ENCODE measurements around the gene HCRTR2.
"Not testable (repeated sequence)": the region's sequence is repeated elsewhere in the genome, so short reads cannot be mapped to it uniquely, and the experiment has no call there.

The HCRTR2 gene

DNA sequence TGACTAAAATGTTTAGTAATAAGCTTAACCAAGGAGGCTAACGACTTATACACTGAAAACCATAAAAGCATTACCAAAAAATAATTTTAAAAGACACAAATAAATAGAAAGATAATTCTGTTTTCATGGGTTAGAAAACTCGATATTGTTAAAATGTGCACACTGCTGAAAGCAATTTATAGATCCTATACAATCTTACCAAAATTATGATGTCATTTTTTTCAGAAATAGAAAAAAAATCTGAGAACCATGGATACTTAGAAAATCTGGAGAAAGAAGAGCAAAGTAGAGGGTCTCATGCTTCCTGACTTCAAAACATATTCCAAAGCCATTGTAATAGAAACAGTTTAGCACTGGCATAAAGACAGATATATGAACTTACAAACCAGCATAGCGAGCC, 46.6 kb downstream of the HCRTR2 start:
- DNase-seq (ENCODE audit: low spot score), result no peak

DNA sequence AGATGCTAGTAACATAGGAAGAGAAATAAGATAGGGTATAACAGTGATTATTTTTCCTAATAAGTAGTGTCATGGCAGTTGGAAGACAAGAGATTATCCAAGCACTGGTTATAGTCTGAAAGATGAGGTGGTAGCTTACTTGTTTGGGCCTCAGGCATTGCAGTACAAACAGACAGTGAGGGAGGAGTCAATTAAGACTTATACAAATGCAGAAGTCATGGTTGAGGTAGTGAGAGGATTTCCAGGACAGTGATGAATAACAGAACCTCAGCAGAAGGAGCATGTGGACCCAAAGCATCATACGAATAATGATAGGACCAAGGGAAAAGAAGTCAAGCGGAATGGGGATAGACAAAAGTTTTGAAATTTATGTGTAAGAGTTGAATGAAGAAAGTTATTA, 53.5 kb downstream of the HCRTR2 start:
- DNase-seq (ENCODE audit: low spot score), result no peak

DNA sequence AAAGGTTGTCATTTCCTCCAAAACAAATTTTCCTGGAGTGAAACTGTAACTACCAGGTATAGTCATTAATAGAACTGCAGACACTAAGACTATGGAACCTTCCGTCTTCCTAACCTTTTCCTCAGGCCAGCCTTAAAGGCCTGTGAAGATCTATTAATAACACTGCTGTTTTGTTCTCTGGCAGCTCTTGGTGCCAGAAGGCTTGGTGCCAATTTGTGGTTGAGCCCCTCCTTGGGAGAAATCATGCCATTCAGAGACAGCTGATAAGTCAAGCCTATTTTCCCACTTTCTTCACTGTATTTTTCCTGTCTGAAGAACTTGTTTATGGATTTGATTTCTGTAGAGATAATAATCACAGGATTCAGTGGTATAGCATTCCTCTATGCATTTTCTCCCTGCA, 64.8 kb downstream of the HCRTR2 start:
- no peak for DNase-seq (ENCODE audit: low spot score)

DNA sequence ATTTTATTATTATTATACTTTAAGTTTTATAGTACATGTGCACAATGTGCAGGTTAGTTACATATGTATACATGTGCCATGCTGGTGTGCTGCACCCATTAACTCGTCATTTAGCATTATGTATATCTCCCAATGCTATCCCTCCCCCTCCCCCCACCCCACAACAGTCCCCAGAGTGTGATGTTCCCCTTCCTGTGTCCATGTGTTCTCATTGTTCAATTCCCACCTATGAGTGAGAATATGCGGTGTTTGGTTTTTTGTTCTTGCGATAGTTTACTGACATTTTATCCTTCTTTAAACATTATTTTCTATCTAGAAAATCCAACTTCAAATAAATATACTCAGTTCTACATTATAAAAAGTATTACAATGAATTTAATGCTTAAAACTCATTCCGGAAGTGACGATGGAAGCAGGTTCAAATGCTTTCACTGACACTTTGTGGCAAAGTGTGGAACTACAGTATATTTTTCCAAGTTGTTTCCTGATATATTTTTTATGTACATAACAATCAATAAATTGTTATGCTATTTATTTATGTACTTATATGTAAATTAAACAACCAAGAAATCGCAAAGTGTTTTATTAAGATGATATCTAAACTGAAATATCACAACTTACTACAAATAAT, 66.8 kb downstream of the HCRTR2 start:
- DNase-seq (ENCODE audit: low spot score), result peak; percentile 38

DNA sequence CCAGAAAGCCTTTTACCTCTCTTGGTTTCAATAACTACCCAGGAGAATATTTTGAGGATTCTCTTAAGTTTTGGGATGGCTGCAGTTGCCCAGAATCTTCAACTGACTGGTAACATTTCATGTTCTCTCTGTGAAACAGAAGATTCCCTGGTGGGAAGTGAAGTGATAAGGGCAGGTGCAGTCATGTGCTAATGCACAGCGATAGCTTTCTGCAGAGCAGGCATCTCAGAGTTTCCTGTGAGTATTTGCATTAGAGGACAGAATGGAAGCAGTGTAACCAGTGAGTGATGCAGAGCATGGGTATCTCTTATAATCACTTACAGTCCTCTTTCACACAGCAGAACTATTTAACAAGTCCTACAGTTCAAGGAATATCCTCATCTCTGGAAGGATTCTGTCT, 76.1 kb downstream of the HCRTR2 start:
- no peak for DNase-seq (ENCODE audit: low spot score)

DNA sequence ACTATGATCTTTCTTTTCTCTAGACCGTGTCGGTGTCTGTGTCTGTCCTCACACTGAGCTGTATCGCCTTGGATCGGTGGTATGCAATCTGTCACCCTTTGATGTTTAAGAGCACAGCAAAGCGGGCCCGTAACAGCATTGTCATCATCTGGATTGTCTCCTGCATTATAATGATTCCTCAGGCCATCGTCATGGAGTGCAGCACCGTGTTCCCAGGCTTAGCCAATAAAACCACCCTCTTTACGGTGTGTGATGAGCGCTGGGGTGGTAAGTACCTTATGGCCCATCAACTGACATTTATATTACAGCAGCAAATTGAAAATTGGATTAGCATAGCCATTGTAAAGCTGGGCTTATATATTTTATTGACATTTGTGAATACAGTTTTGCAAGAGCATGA, 80.8 kb downstream of the HCRTR2 start:
- no peak for DNase-seq (ENCODE audit: low spot score)

DNA sequence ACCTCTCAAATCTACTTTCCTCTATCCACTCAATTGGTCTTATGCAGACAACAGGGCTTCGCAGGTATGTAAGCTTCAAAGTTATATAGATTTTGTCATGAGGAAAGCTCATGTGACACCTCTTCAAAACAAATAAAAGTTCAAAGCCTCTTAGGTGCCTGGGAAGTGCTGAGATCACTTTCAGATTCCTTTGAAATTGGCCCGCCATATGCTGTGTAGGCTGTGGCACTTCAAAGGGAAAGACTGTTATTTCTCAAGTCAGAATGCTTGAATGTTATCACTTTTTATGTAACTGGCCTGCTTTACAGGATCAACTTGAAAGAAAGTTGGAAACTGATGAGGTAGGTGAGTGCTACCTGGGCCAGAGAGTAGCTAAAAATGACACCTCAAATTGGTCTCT, 85.9 kb downstream of the HCRTR2 start:
- no peak for DNase-seq (ENCODE audit: low spot score)

DNA sequence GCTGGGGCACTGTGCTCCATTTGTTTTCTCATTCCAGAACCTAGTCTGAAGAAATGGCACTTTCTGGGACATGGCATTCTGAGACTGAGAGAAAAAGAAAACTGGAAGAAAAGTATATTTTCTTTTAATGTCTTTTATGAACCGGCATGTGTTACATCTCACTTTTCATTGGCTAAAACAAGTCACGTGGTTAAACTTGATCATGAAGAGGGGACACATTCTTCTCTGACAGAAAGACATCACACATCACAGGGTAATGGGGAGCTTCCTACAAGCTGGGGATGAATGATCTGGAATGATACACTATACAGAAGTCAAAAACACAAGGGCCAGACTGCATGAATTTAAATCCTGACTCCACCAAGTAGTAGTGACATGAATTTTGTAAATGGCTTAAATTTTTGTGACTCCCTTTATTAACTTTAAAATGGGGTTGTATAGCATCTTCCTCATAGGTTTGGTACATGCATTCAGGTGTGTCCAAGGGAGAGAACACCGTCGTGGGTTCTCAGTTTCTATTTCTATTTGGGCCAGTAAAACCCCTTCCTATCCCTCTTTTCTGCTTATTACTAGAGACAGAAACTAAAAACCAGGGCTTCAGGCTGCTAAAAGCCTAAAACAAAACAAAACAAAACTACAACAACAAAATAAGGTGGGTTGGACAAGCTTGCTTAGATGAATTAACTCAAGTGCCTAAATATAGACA, 91.2 kb downstream of the HCRTR2 start:
- no peak for DNase-seq (ENCODE audit: low spot score)

DNA sequence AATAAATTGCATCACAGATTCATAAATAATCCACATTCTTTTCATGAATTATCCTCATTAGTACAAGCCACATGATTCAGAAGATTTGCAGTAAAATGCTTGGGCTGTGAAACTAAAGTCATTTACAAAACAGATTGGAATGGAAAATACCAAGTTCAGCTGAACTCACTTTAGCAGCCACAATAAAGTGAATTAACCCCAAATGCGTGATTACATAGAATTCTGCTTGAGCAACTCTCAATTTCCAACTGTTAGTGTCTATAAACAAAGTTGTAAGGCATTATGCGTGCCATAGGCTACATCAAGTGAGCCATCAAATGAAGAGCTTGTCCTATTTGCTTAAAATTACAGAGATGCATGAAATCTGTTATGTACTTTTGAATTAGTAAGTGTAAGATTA, 92.6 kb downstream of the HCRTR2 start:
- DNase-seq (ENCODE audit: low spot score), result no peak

DNA sequence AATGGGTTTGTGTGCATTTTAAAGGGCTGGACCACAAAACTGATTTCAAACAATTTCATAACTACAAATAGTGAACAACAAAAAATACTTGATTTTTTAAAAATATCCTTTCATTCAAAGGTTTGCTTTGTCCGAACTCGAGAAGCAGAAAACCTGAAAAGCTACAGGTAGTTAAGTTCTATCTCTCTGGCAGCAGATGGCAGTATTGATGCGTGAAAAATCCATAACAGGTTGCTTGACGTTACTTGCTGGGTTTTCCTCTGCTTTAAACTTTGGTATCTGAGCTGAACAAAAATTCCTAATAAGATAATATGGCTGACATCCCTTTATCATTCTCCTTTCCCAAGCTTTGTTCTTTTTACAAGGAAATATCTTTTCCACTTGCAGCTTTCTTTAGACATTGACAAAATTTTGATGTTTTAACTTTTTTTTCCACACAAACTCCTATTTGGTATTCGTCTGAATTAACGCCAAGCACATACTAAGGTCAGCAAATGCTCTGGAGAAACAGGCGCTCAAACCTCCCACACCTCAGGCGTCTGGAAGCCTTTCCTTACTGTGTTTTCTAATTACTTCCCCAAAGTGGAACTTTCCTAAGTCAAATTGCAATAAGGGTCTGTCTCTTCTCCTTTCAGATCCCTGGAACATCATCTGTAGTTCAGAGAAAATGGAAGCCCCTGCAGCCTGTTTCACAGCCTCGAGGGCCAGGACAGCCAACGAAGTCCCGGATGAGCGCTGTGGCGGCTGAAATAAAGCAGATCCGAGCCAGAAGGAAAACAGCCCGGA, 102.6 kb downstream of the HCRTR2 start:
- DNase-seq (ENCODE audit: low spot score), result peak; percentile 64

DNA sequence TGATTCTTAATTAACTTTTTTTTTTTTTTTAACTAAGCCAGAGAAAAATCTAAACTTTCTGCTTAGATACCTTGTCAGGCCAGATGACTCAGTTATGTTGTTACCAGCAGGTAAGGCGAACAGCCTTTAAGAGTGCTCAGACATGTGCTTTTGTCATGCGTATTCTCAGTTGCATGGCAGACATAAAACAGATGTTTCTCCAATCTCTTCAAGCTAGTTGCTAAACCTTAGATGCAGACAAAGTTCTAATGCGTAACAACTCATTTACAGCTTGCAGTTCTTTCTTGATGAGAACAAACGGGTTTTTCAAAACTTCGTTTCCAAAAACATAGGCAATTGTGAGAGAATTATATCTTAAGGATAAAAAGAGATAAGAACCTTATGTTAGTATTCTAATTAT, 103.3 kb downstream of the HCRTR2 start:
- DNase-seq (ENCODE audit: low spot score), result no peak

DNA sequence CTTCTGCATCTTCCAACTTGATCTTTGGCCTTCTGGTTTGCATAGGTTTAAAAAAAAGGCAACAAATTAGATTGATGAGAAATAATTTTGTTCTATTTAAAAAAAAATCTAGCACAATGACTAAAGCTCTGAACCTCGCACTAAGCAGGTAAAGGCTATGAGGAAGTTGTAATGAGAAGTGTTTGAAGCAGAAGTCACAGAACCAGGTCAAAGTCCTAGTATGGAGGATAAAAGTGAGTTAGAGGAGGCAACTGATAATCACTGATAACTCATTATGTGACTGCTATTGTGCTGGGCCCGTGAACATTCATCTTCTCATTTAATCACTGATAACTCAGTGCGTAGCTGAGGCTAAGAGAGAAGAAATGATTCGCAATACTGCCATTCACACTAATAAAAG, 106.9 kb downstream of the HCRTR2 start:
- peak; percentile 7 for DNase-seq (ENCODE audit: low spot score)

DNA sequence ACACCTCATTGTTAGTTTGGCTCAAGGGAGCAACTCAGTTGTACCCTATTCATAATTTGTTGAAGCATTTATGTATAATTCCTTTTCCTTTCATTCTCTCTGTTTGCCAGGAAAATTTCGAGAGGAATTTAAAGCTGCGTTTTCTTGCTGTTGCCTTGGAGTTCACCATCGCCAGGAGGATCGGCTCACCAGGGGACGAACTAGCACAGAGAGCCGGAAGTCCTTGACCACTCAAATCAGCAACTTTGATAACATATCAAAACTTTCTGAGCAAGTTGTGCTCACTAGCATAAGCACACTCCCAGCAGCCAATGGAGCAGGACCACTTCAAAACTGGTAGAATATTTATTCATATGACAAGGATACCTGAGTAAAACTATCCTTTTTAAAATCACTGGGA, 107.8 kb downstream of the HCRTR2 start:
- no peak for DNase-seq (ENCODE audit: low spot score)

DNA sequence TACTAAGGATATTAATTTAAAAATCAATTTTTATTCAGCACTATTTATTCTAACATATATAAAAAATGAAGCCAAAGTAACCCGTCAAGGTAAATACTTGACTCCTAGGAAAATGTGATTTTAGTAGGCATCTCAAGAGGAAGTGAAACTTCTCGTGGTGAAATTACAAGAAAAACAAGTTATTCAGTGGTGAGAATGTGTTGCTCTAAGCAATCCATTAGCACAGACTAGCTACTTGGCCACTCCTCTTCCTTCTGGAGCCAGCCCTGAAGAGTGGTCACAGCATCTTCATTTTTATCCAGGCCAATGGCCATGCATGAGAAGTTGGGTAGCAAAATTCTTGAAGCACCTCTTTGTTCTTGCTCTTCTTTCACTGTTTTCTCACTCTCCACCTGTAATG, 112.5 kb downstream of the HCRTR2 start:
- DNase-seq (ENCODE audit: low spot score), result no peak

DNA sequence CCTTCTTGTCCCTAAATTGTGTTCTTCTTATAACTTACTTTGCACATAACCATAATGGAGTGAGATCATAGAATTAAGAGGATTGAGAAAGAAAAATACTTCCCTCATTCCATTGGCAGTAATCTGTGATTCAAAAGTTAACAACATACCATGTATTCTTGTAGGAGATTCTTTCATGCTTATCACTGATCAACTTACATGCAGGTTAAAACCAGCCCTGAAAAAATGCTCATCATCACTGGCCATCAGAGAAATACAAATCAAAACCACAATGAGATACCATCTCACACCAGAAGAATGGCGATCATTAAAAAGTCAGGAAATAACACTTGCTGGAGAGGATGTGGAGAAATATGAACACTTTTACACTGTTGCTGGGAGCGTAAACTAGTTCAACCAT, 116.4 kb downstream of the HCRTR2 start:
- no peak for DNase-seq (ENCODE audit: low spot score)

DNA sequence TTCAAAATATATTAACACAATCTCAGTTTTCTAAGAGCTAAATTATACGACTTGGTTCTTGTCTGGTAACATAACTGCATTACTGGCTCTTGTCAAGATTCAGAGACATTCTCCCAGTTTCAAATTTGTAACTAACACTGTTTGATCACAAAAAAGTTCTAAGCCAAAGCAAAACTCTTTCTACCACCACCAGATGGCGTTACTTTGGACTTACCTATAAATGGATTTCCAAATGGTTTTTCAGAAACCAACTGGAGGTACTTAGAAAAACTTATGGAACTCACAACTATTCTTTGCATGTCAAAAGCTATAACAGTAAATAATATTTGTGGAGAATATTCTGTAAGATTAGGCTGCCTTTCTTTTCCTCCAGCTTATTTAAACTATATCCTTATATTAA, 118.8 kb downstream of the HCRTR2 start:
- DNase-seq (ENCODE audit: low spot score), result no peak

DNA sequence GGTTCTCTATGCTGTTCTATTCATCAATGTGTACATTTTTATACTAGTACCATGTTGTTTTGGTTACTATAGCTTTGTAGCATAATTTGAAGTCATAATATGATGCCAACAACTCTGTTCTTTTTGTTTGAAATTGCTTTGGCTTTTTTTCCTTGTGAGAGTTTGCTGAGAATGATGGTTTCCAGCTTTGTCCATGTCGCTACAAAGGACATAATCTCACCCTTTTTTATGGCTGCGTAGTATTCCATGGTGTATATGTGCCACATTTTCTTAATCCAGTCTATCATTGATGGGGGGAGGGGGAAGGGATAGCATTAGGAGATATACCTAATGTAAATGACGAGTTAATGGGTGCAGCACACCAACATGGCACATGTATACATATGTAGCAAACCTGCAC, 122.9 kb downstream of the HCRTR2 start:
- DNase-seq (ENCODE audit: low spot score), result not testable (repeated sequence)

DNA sequence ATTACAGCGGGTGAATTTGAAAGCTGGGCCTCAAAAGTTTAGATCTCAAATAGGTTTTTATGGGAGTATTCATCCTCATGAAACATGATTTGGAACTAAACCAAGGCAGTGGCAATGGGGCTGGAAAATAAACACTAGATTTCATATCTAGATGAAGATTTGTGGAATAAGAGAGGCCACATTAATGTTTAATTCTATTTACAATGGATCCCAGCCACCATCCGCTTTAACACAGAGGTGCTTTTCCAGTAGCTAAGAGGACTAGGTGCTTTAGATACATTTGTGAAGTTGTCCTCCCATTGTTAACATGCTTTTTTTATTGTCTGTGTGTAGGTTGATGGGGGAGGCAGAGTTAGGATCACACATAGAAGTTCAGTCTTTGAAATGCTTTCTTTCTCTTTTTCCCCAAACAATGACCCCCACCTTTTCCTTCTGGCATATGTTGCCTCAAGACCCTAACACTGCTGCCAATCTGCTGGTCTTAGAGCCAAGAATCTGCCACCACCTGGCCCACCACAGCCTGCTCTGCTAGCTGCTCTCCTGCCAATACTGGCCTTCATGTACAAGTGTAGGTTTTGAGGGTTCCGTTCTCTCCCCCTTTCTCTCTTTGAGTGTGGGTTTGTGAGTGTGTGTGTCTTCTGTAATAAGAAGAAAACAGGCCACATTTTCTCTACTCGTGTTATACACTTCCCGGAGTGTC, 125.1 kb downstream of the HCRTR2 start:
- no peak for DNase-seq (ENCODE audit: low spot score)

DNA sequence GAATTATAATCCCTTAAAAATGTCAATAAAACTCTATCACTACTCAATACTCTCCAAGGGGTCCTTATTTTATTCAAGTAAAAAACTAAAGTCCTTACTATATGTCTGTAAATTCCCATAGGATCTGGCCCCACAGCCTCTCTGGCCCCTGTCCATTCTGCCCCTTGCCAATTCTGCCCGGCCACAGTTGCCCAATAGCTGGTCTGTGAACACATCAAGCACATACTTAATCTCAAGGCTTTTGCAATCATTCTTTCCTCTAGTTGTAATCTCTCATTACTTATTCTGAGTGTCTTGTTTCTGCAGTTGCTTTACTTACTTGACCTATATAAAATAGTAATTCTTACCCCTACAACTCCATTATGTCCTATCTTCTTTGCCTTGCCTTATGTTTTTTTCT, 130.4 kb downstream of the HCRTR2 start:
- no peak for DNase-seq (ENCODE audit: low spot score)

DNA sequence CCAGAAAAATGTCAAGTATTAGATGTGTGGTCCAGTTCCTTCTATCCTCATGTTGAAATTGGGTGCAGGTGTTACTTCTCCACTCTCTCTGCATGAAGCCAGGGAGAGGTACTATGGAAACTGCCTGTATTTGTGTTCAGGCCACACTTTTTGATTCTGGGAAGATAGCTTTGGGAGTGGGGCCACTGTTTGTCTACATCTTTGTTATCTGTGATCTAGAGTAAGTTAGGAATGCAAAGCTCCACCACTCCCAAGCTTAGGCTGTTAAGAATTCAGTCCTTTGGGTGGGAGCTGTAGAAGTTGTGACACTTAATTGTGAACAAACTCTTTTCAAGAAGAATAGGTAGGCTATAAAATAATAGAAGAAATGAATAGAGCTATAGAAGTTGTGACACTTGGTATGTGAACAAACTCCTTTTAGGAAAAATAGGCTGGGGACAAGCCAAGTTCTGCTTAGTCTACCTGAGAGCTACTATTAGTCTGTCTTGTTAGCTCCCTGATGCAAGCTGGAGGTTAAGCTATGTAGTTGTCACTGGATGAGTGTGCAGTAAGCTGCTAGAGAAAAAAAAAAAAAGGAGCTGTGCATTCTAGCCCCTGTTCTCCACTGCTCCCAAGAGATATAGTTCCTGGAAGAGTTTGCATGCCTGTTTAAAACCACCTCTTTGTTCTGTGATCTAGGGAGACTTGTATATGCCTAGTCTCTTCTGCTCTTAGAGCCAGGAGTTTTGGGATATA, 145.8 kb downstream of the HCRTR2 start:
- no peak for DNase-seq (ENCODE audit: low spot score)

DNA sequence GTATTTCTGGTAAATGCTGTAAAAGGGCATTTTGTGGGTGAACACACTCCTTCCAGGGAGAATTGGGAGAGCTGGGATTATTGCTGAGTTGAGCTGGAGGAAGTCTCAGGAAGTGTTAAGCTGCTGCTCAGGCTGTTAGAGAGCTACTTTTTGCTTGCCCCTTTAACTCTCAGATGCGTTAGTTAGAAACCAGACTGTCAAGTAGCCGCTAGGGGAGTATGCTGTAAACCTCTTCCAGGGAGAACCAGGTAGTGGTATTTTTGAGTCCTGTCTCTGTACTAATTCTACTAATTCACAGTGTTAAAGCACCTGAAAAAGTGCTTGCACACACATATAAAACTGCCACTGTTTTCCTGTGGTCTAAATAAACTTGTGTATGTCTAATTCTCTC, 146.4 kb downstream of the HCRTR2 start:
- no peak for DNase-seq (ENCODE audit: low spot score)

DNA sequence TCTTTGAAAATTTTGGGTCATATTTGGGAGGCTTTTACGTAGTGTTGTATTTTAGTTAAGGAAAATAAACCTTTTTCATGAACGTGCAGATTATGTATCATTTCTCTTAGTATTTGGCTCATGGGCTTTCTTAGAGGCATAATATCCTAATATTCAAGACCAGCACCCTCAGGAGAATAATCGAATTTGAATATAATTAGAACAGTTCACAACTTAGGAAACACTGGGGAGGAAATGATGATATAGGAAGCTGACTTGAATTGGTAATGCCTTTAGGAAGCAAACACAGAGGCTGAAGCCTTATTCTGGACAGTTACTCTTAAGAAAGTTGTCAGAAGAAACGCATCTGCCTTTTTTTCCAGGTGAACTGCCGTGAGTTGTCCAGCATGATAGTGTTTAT, 152.9 kb downstream of the HCRTR2 start, which contains the start of gene GFRAL:
Gene GFRAL, plus strand, starts transcription at position 301 of the 400 bp plus-strand sequence. Its CDS starts 86 bp downstream, at position 387.
- DNase-seq (ENCODE audit: low spot score), result no peak

Data from LoVo (cell line).